PC-9 (cell line): ENCODE results near the gene IER3.

Experiments
- CTCF ChIP-seq: fragments of 200-600 bp; sonication (generic); conservative IDR thresholded peaks from 2 replicates; pipeline ENCODE4 v1.6.1; 2017; ENCODE audit warnings: mixed run types, antibody characterized with exemption, mild to moderate bottlenecking, moderate library complexity
- EZH2 ChIP-seq: fragments of 200-600 bp; sonication (generic); IDR thresholded peaks from 2 replicates; pipeline ENCODE4 v1.8.0; 2017; ENCODE audit warnings: antibody characterized with exemption, low read depth

GRCh38 chr6:30741789-30742315 is 2.5 kb downstream of the IER3 start:
- TF ChIP-seq CTCF (no peak), EZH2 (no peak)
